RWPE2 (cell line): ENCODE data around the gene HTT.

Experiments
- ATAC-seq: fragments of 200-7000 bp; cut with Tn5 transposase; 3 replicates; pipeline ENCODE4 v1.9.1; 2021; ENCODE audit warnings: low read depth
- DNase-seq: peaks from one replicate; pipeline ENCODE4 v3.0.0-alpha.2; 2020; ENCODE audit warnings: low spot score
- H3K27ac ChIP-seq: fragments of 450-650 bp; 2 replicates; pipeline ENCODE4 v1.5.1; 2017; ENCODE audit warnings: mild to moderate bottlenecking; ENCODE audit not compliant: poor library complexity, severe bottlenecking
- H3K27me3 ChIP-seq: fragments of 250-450 bp; sonication (Bioruptor Pico); 2 replicates; pipeline ENCODE4 v1.5.1; 2021; ENCODE audit warnings: mild to moderate bottlenecking, moderate library complexity; ENCODE audit not compliant: insufficient read depth, poor library complexity, severe bottlenecking
- H3K36me3 ChIP-seq: fragments of 250-450 bp; sonication (Bioruptor Pico); 2 replicates; pipeline ENCODE4 v1.5.1; 2020; ENCODE audit warnings: low read depth, mild to moderate bottlenecking, moderate library complexity
- H3K4me1 ChIP-seq: fragments of 250-450 bp; sonication (Bioruptor Pico); 2 replicates; pipeline ENCODE4 v1.5.1; 2021; ENCODE audit warnings: mild to moderate bottlenecking, moderate library complexity; ENCODE audit not compliant: insufficient read depth, poor library complexity, severe bottlenecking
- H3K4me3 ChIP-seq: fragments of 250-450 bp; sonication (Bioruptor Pico); 2 replicates; pipeline ENCODE4 v1.5.1; 2021; ENCODE audit warnings: mild to moderate bottlenecking, moderate library complexity; ENCODE audit not compliant: severe bottlenecking
- H3K9me3 ChIP-seq: fragments of 250-450 bp; sonication (Bioruptor Pico); 2 replicates; pipeline ENCODE4 v1.5.1; 2021; ENCODE audit warnings: mild to moderate bottlenecking, moderate library complexity; ENCODE audit not compliant: severe bottlenecking
- TF ChIP-seq, protein P1 (sequence below): fragments of 450-650 bp; IDR thresholded peaks from one replicate; pipeline ENCODE4 v1.5.1; 2017; ENCODE audit warnings: mild to moderate bottlenecking, moderate library complexity; ENCODE audit not compliant: poor library complexity, severe bottlenecking

The HTT gene

DNA sequence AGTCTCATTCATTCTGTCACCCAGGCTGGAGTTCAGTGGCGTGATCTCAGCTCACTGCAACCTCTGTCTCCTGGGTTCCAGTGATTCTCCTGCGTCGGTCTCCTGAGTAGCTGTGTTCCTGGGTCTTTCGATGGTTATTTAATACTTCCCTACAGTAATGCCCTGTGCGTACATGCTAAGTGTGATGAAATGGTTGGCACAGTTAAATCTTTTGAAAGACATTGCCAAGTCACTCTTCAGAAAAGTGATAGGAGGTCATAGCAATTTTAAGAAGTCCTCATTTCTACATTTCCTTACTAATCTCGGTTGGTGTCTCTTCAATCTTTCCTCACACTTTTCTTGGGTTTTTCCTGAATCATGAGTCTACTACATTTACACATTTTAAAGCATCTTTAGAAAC, 14.5 kb upstream of the HTT start:
- H3K4me1 ChIP-seq = no peaks in the 10 kb centered on the region
- DNase-seq = no peak
- no peak overlapping the region for H3K27ac ChIP-seq
- H3K36me3 ChIP-seq = no peaks in the 10 kb centered on the region
- no peaks in the 10 kb centered on the region for H3K9me3 ChIP-seq
- H3K27me3 ChIP-seq = no peaks in the 10 kb centered on the region
- no peak for ATAC-seq
- TF ChIP-seq, protein P1, sequence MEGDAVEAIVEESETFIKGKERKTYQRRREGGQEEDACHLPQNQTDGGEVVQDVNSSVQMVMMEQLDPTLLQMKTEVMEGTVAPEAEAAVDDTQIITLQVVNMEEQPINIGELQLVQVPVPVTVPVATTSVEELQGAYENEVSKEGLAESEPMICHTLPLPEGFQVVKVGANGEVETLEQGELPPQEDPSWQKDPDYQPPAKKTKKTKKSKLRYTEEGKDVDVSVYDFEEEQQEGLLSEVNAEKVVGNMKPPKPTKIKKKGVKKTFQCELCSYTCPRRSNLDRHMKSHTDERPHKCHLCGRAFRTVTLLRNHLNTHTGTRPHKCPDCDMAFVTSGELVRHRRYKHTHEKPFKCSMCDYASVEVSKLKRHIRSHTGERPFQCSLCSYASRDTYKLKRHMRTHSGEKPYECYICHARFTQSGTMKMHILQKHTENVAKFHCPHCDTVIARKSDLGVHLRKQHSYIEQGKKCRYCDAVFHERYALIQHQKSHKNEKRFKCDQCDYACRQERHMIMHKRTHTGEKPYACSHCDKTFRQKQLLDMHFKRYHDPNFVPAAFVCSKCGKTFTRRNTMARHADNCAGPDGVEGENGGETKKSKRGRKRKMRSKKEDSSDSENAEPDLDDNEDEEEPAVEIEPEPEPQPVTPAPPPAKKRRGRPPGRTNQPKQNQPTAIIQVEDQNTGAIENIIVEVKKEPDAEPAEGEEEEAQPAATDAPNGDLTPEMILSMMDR = no peak
- H3K4me3 ChIP-seq = no peak overlapping the region

DNA sequence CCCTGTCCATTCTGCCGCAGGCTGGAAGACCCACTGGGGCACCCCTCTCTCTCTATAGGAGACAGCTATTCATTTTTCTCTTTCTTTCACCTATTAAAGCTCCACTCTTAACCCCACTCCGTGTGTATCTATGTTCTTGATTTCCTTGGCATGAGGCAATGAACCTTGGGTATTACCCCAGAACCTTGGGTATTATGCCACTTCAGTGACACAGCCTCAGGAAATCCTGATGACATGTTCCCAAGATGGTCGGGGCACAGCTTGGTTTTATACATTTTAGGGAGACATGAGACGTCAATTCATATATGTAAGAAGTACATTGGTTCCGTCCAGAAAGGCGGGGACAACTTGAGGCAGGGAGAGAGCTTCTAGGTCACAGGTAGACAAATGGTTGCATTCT, 13.5 kb upstream of the HTT start:
- ATAC-seq = no peak
- H3K9me3 ChIP-seq = no peaks in the 10 kb centered on the region
- TF ChIP-seq, protein P1 = no peak

DNA sequence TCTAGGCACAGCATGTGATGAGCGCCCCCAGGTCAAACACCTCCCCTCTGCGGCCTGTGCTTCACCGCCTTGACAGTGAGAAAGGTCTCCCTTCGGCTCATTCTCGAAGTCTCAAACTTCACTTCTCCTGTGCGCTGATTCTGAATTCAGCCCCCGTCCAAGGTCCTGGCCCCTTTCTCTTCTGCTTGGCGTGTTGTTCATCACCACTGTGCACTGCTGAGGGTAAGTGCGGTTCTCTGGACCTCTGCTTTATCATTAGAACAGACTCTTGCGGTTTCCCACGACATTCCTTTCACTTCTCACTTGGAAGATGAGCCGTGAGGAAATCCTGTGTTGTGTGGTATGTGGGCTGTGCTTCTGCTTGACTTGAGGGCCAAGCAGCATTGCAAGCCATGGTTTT, 12.0 kb upstream of the HTT start:
- Histone ChIP-seq H3K36me3 (no peaks in the 10 kb centered on the region), H3K4me3 (no peak overlapping the region), H3K4me1 (no peaks in the 10 kb centered on the region), H3K27ac (no peak overlapping the region), H3K9me3 (no peaks in the 10 kb centered on the region), H3K27me3 (no peaks in the 10 kb centered on the region)
- TF ChIP-seq, protein P1 = no peak
- DNase-seq (no peak), ATAC-seq (no peak)

More for the DNA sequence above, 13.5 kb upstream of the HTT start:
- Histone ChIP-seq H3K4me1 (no peaks in the 10 kb centered on the region), H3K27ac (no peak overlapping the region), H3K27me3 (no peaks in the 10 kb centered on the region), H3K4me3 (no peak overlapping the region), H3K36me3 (no peaks in the 10 kb centered on the region)
- DNase-seq = no peak

DNA sequence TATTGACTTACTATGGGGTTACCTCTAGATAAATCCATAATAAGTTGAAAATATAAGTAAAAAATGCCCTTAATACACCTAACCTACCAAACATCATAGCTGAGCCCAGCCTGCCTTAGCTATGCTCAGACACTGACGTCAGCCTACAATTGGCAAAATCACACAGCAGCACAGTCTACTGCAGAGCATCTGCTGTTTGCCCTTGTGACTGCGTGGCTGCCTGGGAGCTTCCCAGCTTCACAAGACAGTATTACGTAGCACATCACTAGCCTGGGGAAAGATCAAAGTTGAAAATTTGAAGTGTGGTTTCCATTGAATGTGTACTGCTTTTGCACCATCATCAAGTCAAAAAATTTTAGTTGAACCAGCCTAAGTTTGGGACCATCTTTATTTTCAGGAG, 8.9 kb upstream of the HTT start:
- Histone ChIP-seq H3K36me3 (no peaks in the 10 kb centered on the region), H3K4me3 (no peak overlapping the region), H3K27me3 (no peaks in the 10 kb centered on the region), H3K27ac (no peak overlapping the region), H3K9me3 (no peaks in the 10 kb centered on the region), H3K4me1 (no peaks in the 10 kb centered on the region)
- ATAC-seq (no peak), DNase-seq (no peak)
- TF ChIP-seq, protein P1 = no peak

DNA sequence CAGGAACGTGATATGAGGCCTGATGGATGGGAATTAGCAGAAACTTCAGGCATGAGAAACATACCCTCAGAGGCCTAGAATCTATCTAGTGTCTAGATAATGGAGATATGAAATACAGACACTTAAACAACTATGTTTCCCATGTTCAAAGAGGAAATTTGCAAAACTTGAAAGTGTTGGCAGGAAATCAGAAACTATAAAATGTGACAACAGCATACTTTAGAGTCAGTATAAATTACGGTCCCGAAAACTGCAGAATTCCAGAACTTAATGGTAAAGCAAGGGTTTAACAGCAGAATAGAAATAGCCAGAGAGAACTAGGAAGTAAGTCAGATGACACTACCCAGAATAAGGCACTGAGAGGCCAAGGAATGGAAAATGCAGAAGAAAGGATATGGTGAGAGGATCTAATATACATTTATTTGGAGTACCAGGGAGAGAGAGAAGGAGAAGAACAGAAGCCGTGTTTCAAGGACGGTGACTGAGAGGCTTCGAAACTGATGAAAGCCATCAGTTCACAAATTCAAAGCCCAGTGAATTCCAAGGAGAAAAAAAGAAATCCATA, 7.6 kb upstream of the HTT start:
- no peak overlapping the region for H3K27ac ChIP-seq
- H3K36me3 ChIP-seq = no peaks in the 10 kb centered on the region
- ATAC-seq = no peak
- TF ChIP-seq, protein P1 = no peak
- no peak for DNase-seq
- H3K9me3 ChIP-seq = no peaks in the 10 kb centered on the region
- no peaks in the 10 kb centered on the region for H3K4me1 ChIP-seq
- H3K27me3 ChIP-seq = no peaks in the 10 kb centered on the region
- H3K4me3 ChIP-seq = no peak overlapping the region
